IPS-20b (cell line): ENCODE measurements around the gene PREP.

ENCODE experiments used
- H3K27ac ChIP-seq: one replicate; pipeline ENCODE4 v1.5.1; 2013; ENCODE audit warnings: low read length
- H3K27me3 ChIP-seq: 2 replicates; pipeline ENCODE4 v1.6.1; 2013; ENCODE audit warnings: mild to moderate bottlenecking, low read length, inconsistent platforms; ENCODE audit not compliant: insufficient read depth
- H3K36me3 ChIP-seq: 2 replicates; pipeline ENCODE4 v1.6.1; 2013; ENCODE audit warnings: low read depth, mild to moderate bottlenecking, inconsistent platforms, low read length, moderate library complexity; ENCODE audit not compliant: insufficient read depth
- H3K4me1 ChIP-seq: 2 replicates; pipeline ENCODE4 v1.6.1; 2013; ENCODE audit warnings: mild to moderate bottlenecking, control low read depth, inconsistent platforms, low read length, moderate library complexity; ENCODE audit not compliant: insufficient read depth
- H3K4me3 ChIP-seq: 2 replicates; pipeline ENCODE4 v1.5.1; 2013; ENCODE audit warnings: mild to moderate bottlenecking, low read length, inconsistent platforms
- H3K9ac ChIP-seq: 2 replicates; pipeline ENCODE4 v1.6.1; 2013; ENCODE audit warnings: low read depth, mild to moderate bottlenecking, inconsistent platforms, low read length, moderate library complexity
- H3K9me3 ChIP-seq: 2 replicates; pipeline ENCODE4 v1.6.1; 2013; ENCODE audit warnings: mild to moderate bottlenecking, low read depth, low read length, inconsistent platforms; ENCODE audit not compliant: insufficient read depth

Gene PREP

DNA sequence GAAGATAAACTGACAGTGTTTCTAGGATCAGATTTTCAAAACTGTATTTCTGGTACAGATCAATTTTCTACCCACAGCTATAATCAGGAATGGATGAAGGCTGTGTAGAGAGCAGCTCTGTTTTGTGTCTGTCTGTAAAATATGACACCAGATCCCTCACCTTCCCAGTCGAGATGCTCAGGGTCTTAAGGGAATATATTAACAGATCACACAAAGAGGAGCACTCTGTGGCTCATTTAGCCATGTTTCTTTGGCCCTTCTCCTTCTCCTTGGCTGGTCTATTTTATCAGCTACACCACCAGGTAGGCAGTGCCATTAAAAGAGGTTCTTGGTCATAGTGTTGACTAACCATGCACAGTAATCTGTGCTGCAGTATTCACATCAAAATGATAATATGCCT lies 82.6 kb downstream of the PREP start:
- peaks cover 44% of the 10 kb centered on the region for H3K36me3 ChIP-seq
- no peaks in the 10 kb centered on the region for H3K4me1 ChIP-seq
- no peak overlapping the region for H3K9ac ChIP-seq
- H3K27me3 ChIP-seq: no peaks in the 10 kb centered on the region
- no peaks in the 10 kb centered on the region for H3K9me3 ChIP-seq
- no peak overlapping the region for H3K4me3 ChIP-seq
- H3K27ac ChIP-seq: no peak overlapping the region

DNA sequence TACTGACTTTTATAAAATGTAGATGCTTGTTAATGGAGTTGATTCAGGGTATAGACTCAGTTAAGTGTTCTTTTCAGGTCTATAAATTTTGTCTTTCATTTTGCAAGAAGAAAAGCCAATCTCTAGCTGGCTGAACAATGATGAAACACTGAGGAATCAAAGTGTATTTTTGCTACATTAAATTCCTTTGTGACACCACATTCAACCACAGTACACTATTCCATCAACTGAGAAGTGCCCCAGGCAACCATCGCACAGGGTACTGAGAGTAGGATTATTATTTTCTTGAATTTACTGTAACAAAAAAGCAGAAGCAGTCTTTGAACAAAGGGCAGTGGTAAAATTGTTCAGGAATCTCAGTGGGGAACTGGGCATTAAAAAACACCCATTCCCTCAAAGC lies 83.6 kb downstream of the PREP start:
- H3K27ac ChIP-seq: no peak overlapping the region
- no peak overlapping the region for H3K9ac ChIP-seq

DNA sequence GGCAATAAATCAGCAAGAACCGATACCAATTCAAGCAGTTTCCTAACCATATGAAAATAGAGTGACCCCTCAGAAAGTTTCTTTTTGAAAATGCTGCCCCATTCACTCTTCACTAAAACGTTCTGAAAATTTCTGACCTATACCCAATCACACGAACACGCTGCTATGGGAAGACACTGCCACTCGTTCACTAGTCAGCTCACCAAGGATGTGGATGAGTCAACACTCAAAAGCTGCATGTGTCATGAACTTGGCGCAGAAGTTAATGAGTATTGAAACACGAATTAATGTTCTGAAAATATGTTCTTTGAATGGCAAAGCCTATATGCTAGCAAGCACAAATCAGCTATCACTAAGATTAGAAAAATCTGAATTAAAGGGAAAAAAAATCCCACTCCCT lies 84.2 kb downstream of the PREP start:
- Histone ChIP-seq H3K4me3 (no peak overlapping the region), H3K27ac (no peak overlapping the region), H3K9me3 (no peaks in the 10 kb centered on the region), H3K36me3 (peaks cover 38% of the 10 kb centered on the region), H3K4me1 (no peaks in the 10 kb centered on the region), H3K27me3 (no peaks in the 10 kb centered on the region), H3K9ac (no peak overlapping the region)

More for the DNA sequence above, 83.6 kb downstream of the PREP start:
- Histone ChIP-seq H3K36me3 (peaks cover 42% of the 10 kb centered on the region), H3K4me3 (no peak overlapping the region), H3K27me3 (no peaks in the 10 kb centered on the region), H3K9me3 (no peaks in the 10 kb centered on the region), H3K4me1 (no peaks in the 10 kb centered on the region)

DNA sequence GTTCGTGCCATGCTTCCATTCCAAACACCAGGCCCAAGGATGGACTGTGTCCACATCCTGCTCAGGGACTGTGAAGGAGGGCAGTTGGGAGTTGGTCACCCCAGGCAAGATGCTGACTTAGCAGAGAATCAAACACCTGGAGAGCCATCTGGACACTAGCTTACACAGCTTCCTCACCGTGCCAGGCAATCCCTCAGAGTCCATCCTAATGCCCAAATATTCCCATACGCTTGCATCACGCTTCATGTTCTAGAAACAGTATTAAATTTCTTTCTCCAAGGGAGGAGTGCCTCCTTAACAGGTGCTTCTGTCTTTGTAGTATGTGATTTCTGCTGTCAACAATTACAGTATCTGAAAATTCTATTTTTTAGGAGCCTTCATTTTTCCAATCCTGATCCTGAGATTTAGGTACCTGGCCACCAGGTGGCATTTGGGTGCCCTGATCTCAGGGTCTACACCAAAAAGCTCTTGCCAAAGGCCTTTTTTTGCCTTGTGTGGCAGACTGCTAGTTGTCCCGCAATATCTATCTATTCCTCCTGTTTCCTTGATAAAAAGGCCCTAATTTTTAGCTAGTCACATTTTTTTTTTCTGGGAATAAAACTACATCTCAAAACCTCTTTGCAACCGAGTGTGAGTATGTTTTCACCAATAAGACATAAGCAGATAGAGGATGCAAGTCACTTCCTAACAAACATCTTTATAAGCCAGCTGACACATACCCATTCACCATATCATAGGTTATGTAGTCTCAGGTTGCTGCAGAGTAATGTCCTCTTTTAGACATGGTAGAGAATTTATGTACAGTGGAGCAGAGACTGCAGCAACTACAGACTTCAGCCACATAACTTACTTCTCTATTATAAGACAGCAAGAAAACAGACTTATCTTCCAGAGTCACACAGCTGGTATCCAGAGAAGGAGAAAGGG lies 85.0 kb downstream of the PREP start:
- Histone ChIP-seq H3K27ac (no peak overlapping the region), H3K9ac (no peak overlapping the region), H3K4me1 (no peaks in the 10 kb centered on the region), H3K4me3 (no peak overlapping the region), H3K27me3 (no peaks in the 10 kb centered on the region), H3K9me3 (no peaks in the 10 kb centered on the region), H3K36me3 (peaks cover 31% of the 10 kb centered on the region)

DNA sequence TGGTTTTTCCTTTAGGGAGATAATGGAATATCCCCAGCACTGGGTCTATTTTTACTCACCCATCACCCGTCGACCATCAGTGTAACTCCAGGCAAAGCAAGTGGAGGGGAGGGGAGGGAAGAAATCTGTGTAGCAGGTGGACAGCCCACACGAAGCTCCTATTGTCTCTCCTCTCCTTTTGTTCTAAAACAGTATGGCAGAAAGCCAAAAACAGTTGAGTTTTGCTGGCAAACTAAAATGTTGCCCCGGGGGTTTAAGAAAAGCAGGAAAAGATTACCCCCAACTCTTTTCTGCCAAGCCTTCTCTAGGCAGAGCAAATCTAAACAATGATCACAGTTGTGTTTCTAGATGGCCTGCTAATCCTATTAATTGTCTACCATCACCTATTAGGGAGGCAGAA lies 89.7 kb downstream of the PREP start:
- Histone ChIP-seq H3K4me1 (no peaks in the 10 kb centered on the region), H3K9me3 (no peaks in the 10 kb centered on the region), H3K36me3 (peaks cover 21% of the 10 kb centered on the region), H3K27me3 (no peaks in the 10 kb centered on the region), H3K9ac (no peak overlapping the region), H3K27ac (no peak overlapping the region), H3K4me3 (no peak overlapping the region)

DNA sequence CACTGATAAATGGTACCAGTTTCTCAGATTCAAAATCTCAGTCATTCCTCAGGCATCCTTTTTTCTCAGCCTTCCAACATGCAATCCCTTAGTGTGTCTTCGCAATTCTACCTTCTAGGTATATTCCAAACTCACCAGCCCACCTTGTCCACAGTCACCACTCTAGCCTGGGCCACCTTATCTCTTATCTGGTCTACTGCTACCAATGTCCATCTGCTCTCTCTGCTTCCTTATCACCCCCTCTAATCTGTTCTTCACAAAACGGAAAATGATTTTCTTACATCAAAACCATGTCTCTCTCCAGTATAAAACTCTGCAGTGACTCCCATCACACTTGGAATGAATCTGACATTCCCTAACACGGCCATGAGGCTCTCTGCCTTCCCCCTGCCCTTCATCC lies 91.9 kb downstream of the PREP start:
- no peaks in the 10 kb centered on the region for H3K9me3 ChIP-seq

DNA sequence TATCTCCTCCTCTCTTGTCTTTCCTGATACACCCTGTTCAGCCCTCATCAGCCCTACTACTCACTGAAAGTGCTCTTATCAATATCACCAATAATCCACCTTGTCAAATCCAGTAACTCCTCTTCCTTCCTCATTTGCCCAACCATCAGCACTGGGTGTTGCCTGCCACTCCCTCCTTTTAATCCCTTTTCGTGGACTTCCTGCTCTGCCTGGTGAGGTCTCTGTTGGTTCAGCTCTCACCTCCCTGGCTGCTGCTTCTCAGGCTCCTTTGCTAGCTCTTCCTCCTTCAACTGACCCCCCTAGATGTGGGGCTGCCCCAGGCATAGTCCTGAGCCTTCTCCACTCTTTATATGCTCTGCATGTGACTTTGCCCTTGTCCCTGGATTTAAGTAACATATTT lies 92.5 kb downstream of the PREP start:
- H3K4me3 ChIP-seq: no peak overlapping the region

More for the DNA sequence above, 91.9 kb downstream of the PREP start:
- no peak overlapping the region for H3K27ac ChIP-seq
- H3K4me3 ChIP-seq: no peak overlapping the region
- H3K4me1 ChIP-seq: no peaks in the 10 kb centered on the region
- H3K27me3 ChIP-seq: no peaks in the 10 kb centered on the region
- H3K9ac ChIP-seq: no peak overlapping the region
- peaks cover 14% of the 10 kb centered on the region for H3K36me3 ChIP-seq

DNA sequence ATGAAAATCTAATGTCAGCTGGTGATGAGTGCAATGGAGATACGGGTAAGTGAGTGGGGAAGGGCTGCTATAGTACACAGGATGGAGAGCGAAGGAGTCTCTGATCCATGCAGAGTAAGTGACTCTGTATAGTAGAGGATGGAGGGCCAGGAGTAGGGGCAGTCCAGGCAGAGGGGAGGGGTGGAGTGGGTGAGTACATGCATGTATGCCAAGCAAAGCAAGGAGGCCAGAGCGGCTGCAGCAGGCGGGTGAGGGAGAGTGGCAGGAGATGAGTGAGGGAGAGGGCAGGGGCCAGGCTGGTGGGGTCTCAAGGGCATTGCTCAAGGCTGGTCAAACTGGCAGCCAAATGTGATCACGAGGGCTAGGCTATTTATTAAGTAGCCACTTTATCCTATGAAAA lies 94.0 kb downstream of the PREP start:
- no peaks in the 10 kb centered on the region for H3K27me3 ChIP-seq
- H3K36me3 ChIP-seq: peaks cover 11% of the 10 kb centered on the region
- no peak overlapping the region for H3K9ac ChIP-seq
- H3K9me3 ChIP-seq: no peaks in the 10 kb centered on the region
- H3K4me1 ChIP-seq: peaks cover 13% of the 10 kb centered on the region
- no peak overlapping the region for H3K27ac ChIP-seq
- H3K4me3 ChIP-seq: no peak overlapping the region

More for the DNA sequence above, 92.5 kb downstream of the PREP start:
- H3K4me1 ChIP-seq: no peaks in the 10 kb centered on the region
- H3K27me3 ChIP-seq: no peaks in the 10 kb centered on the region
- no peak overlapping the region for H3K27ac ChIP-seq
- no peaks in the 10 kb centered on the region for H3K9me3 ChIP-seq
- no peak overlapping the region for H3K9ac ChIP-seq
- peaks cover 14% of the 10 kb centered on the region for H3K36me3 ChIP-seq

DNA sequence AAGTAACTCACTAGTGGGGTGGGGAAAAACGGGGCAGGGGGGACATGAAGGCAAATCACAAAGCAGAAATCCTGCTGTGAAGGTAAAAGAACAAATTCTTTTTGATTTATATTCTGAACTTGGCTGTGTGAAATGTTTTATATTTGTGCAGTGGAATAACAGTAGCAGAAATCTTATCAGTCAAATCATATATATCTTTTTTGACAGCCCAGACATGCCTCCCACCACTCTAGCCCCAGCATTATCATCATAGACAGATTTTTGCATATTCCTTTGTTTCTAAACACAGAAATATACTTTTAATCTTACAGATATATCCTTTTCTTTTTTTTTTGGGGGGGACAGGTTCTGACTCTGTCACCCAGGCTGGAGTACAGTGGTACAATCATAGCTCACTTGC lies 97.4 kb downstream of the PREP start:
- H3K9me3 ChIP-seq: no peaks in the 10 kb centered on the region
- no peaks in the 10 kb centered on the region for H3K27me3 ChIP-seq
- no peak overlapping the region for H3K9ac ChIP-seq
- H3K27ac ChIP-seq: no peak overlapping the region
- peaks cover 10% of the 10 kb centered on the region for H3K36me3 ChIP-seq
- H3K4me3 ChIP-seq: no peak overlapping the region
- peaks cover 13% of the 10 kb centered on the region for H3K4me1 ChIP-seq

DNA sequence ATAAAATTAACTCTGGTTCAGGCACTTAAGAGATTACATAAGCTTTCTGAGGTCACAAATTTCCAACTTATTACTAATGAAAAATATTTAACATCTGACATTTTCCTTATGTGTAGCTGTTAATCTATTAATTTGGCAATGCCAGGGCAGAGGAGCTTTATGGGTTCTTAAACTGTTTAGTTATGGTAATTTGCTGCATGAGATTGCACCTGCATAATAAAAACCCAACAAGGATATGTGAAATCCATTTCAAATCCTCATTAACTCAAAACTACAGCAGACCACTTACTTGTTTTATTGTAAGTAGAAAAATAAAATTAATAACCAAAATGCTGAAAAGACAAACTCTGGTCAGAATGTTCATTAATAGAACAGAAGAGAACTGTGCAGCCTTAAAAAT lies 98.1 kb downstream of the PREP start:
- Histone ChIP-seq H3K9me3 (no peaks in the 10 kb centered on the region), H3K36me3 (peaks cover 10% of the 10 kb centered on the region; the same call in 1 of the 2 replicates)

DNA sequence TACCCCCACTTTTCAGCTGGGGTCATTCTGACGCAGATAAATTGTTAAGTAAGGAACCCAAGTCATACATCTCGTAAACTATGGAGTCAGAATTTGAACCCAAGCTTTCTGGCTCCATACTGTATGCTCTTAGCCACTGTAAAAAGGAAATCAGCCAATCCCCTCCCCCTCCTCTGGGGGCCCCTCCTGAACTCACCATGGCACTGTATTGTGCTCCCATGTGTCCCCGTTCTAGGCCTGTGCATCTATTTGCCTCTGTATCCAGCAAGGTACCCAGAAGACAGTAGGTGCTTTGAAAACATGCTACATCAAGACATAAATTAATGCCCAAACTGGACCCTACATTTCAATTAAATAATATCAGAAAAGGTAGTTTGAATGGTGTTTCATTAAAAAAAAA lies 98.5 kb downstream of the PREP start:
- H3K4me3 ChIP-seq: no peak overlapping the region
- H3K9me3 ChIP-seq: no peaks in the 10 kb centered on the region
- no peaks in the 10 kb centered on the region for H3K27me3 ChIP-seq
- peaks cover 10% of the 10 kb centered on the region; the same call in 1 of the 2 replicates for H3K36me3 ChIP-seq
- no peak overlapping the region for H3K9ac ChIP-seq
- H3K27ac ChIP-seq: no peak overlapping the region
- H3K4me1 ChIP-seq: peaks cover 13% of the 10 kb centered on the region

More for the DNA sequence above, 98.1 kb downstream of the PREP start:
- Histone ChIP-seq H3K4me3 (no peak overlapping the region), H3K27ac (no peak overlapping the region), H3K9ac (no peak overlapping the region), H3K4me1 (peaks cover 13% of the 10 kb centered on the region), H3K27me3 (no peaks in the 10 kb centered on the region)

DNA sequence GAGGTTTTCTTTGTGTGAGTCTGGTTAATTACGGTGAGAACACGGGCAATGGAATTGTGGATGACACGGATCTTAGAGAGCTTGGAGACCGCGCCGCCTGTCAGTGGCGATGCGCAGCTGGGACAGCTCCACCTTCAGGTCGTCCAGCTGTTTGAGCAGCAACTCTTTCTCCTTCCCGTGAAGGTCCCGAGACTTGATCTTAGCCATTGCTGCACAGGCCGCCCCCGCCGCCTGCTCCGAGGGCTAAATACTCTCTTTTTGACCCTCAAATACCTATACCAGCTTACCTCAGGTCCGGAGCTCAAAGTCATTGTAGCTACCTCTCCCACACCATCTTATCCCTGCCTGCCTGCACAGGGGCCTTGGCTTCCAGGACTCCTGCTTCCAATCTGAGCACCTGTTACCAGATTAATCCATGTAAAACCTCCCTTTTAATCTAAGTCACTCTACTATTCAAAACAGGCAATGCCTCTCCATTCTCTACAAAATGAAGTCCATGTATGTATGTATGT lies 100.2 kb downstream of the PREP start:
- Histone ChIP-seq H3K36me3 (peaks cover 8% of the 10 kb centered on the region; the same call in 1 of the 2 replicates), H3K4me3 (no peak overlapping the region), H3K27ac (no peak overlapping the region), H3K27me3 (no peaks in the 10 kb centered on the region), H3K4me1 (peaks cover 13% of the 10 kb centered on the region), H3K9ac (no peak overlapping the region), H3K9me3 (no peaks in the 10 kb centered on the region)
